Spleen (tissue), 11 donors: ENCODE results near the gene KLHL21. TPM values are rescaled to one million over a fixed set of nuclear protein-coding genes. Genes with fewer than 3 reads are reported as not detected.

Experiments
- DNase-seq: peaks from one replicate; pipeline ENCODE4 v3.0.0-alpha.2; 2020
- H3K27ac ChIP-seq, 8 donors: fragments of 200-600 bp; sonication (generic) in 7 of 8; 1 replicate in 4 of 8; 2 replicates in 4 of 8; pipeline versions ENCODE4 v1.5.0 to v1.8.0; 2016 to 2021; ENCODE audit warnings: inconsistent platforms in 4 of 8, mild to moderate bottlenecking in 4 of 8, moderate library complexity in 1 of 8
- H3K27me3 ChIP-seq, 7 donors: fragments of 200-600 bp; sonication (generic) in 6 of 7; replicated peaks in 1 of 7; 1 replicate in 4 of 7; 2 replicates in 3 of 7; pipeline versions ENCODE4 v1.5.0 to v1.8.0; 2016 to 2021; ENCODE audit warnings: inconsistent platforms in 3 of 7, mild to moderate bottlenecking in 1 of 7
- H3K36me3 ChIP-seq, 6 donors: fragments of 200-600 bp; sonication (generic) in 5 of 6; 1 replicate in 4 of 6; 2 replicates in 2 of 6; pipeline versions ENCODE4 v1.5.0 to v1.8.0; 2016 to 2021; ENCODE audit warnings: inconsistent platforms in 2 of 6
- H3K4me1 ChIP-seq, 6 donors: fragments of 200-600 bp; sonication (generic) in 5 of 6; 1 replicate in 3 of 6; 2 replicates in 3 of 6; pipeline versions ENCODE4 v1.5.0 to v1.8.0; 2016 to 2021; ENCODE audit warnings: inconsistent platforms in 3 of 6
- H3K4me3 ChIP-seq, 8 donors: fragments of 200-600 bp; sonication (generic) in 7 of 8; 1 replicate in 4 of 8; 2 replicates in 4 of 8; pipeline versions ENCODE4 v1.5.0 to v1.8.0; 2016 to 2021; ENCODE audit warnings: inconsistent platforms in 4 of 8, mild to moderate bottlenecking in 4 of 8, moderate library complexity in 2 of 8
- H3K9me3 ChIP-seq, 8 donors: fragments of 200-600 bp; sonication (generic) in 7 of 8; 1 replicate in 4 of 8; 2 replicates in 4 of 8; pipeline versions ENCODE4 v1.5.0 to v1.8.0; 2016 to 2021; ENCODE audit warnings: inconsistent platforms in 4 of 8
- POLR2A ChIP-seq, 3 donors: fragments of 450-650 bp; IDR thresholded peaks; one replicate each; pipeline ENCODE4 v1.5.1; 2017; ENCODE audit warnings: antibody characterized with exemption in 3 of 3, mild to moderate bottlenecking in 1 of 3
- POLR2AphosphoS5 ChIP-seq, 3 donors: sonication (generic); formaldehyde crosslinking; IDR thresholded peaks; one replicate each; pipeline ENCODE4 v1.5.1; 2017; ENCODE audit warnings: antibody characterized with exemption in 3 of 3
- WGBS, 5 donors: extraction: QIAGEN DNeasy Blood & Tissue Kit in 3 of 5; methylation state at CpG; one replicate each; pipeline versions ENCODE4 v1.1.5 to v1.1.7; 2013 to 2018; 5-methylcytosine and 5-hydroxymethylcytosine counted together
- intact Hi-C: fragments of 100-400 bp; cut with DNase I; formaldehyde crosslinking; loops from one replicate; pipeline ENCODE4 v1.15.0; 2023; ENCODE audit warnings: low total_unique reads
- polyA plus RNA-seq, 3 donors: library from polyadenylated mRNA; stranded (reverse); fragments of 200-250 nt; gene quantifications; one replicate each; pipeline ENCODE4 v1.2.1, GENCODE V29; 2013
- total RNA-seq, 7 donors: library from RNA; depleted of rRNA in 3 of 7; stranded (reverse); fragments of >200 nt in 3 of 7; fragmentation: NEBNext Ultra II Directional in 4 of 7; extraction: Animal tissue kit (Norgen Biotek cat#: 25700) in 4 of 7; gene quantifications; one replicate each; pipeline versions ENCODE4 v1.1.0 to v1.2.1, GENCODE V29; 2016 to 2021
- TF ChIP-seq, protein P1 (sequence below), 11 experiments: fragments of 200-600 bp in 7 of 11; fragments of 450-650 bp in 4 of 11; sonication (generic) in 4 of 11; IDR thresholded peaks in 8 of 11; conservative IDR thresholded peaks in 3 of 11; 1 replicate in 7 of 11; 2 replicates in 4 of 11; pipeline versions ENCODE4 v1.4.0 to v1.8.0; 2016 to 2021; ENCODE audit warnings: antibody characterized with exemption in 11 of 11, inconsistent platforms in 4 of 11, mild to moderate bottlenecking in 1 of 11
- donor health status: healthy with polysubstance abuse.
- donor health status: DM: no; HTN: no; CAD: no; lungs with moderate emphysema.
- donor health status: DM: no; HTN: no; CAD: no.
- donor health status: Bipolar disorder and iron deficiency.
- donor health status: healthy.
- donor health status: DM: no; HTN: no; CAD: no.
- donor health status: DM: yes; HTN: yes; CAD: no.

The KLHL21 gene
- total and polyA plus RNA-seq, 10 donors: 5.0 to 41.5 (median 22.4) TPM

DNA sequence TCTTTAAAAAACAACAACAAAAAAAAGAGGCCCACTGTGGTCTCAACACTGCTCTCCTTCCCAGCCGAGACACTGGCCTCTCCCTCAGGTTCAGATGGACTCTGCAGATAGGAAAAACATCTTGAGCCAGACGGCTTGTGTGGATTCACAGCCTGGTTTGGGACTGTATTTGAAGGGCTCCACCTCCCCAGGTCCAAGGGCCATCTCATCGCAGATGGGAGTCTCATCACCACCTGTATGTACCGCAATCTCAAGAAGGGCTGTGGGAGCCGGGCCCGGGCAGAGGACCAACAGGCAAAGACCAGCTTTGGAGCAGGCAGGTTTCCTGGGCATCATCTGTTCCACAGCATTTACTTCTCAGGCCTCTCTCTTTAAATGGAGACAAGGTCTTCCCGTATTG, 12.6 kb downstream of the KLHL21 start:
- Histone ChIP-seq H3K9me3 (no peaks in the 10 kb centered on the region), H3K27me3 (no peaks in the 10 kb centered on the region), H3K36me3 (peaks cover 0 to 99% (median 65%) of the 10 kb centered on the region in 6 donors), H3K4me1 (peaks cover 13 to 97% (median 62%) of the 10 kb centered on the region in 6 donors), H3K27ac (peak overlapping the region in 2 of 8 donors; percentile 66 to 79), H3K4me3 (no peak overlapping the region)
- 91 to 97% (median 95%) methylated on average over 7 of the region's 7 CpGs for WGBS, 5 donors
- DNase-seq: no peak
- TF ChIP-seq POLR2A (IDR thresholded peaks at IDR 0.05): no peak
- no peak for TF ChIP-seq POLR2AphosphoS5 (IDR thresholded peaks at IDR 0.05)
- TF ChIP-seq, protein P1, sequence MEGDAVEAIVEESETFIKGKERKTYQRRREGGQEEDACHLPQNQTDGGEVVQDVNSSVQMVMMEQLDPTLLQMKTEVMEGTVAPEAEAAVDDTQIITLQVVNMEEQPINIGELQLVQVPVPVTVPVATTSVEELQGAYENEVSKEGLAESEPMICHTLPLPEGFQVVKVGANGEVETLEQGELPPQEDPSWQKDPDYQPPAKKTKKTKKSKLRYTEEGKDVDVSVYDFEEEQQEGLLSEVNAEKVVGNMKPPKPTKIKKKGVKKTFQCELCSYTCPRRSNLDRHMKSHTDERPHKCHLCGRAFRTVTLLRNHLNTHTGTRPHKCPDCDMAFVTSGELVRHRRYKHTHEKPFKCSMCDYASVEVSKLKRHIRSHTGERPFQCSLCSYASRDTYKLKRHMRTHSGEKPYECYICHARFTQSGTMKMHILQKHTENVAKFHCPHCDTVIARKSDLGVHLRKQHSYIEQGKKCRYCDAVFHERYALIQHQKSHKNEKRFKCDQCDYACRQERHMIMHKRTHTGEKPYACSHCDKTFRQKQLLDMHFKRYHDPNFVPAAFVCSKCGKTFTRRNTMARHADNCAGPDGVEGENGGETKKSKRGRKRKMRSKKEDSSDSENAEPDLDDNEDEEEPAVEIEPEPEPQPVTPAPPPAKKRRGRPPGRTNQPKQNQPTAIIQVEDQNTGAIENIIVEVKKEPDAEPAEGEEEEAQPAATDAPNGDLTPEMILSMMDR (IDR thresholded peaks at IDR 0.05 in 8 of 11, conservative IDR thresholded peaks at IDR 0.05 in 3 of 11): no peak
- intact Hi-C loops: no loop called here

DNA sequence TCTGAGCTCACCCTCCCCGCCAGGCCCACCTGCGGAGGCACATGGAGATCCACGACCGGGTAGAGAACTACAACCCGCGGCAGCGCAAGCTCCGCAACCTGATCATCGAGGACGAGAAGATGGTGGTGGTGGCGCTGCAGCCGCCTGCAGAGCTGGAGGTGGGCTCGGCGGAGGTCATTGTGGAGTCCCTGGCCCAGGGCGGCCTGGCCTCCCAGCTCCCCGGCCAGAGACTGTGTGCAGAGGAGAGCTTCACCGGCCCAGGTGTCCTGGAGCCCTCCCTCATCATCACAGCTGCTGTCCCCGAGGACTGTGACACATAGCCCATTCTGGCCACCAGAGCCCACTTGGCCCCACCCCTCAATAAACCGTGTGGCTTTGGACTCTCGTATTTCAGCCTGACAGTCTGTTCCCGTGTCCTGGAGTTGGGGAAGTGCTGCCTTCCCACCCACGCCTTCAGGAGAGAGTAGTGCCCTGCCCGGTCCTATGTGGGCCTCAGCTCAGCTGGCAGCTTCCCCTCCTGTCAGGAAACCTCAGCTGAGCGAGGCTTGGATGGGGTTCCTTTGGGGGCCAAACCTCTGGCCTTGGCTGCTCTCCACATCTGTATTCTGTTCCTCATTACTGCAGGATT, 13.7 kb downstream of the KLHL21 start:
- Histone ChIP-seq H3K4me3 (no peak overlapping the region), H3K27ac (peak overlapping the region in 2 of 8 donors; percentile 13 to 22), H3K27me3 (no peaks in the 10 kb centered on the region), H3K9me3 (no peaks in the 10 kb centered on the region), H3K36me3 (peaks cover 0 to 89% (median 56%) of the 10 kb centered on the region in 6 donors), H3K4me1 (peaks cover 13 to 99% (median 67%) of the 10 kb centered on the region in 6 donors)
- DNase-seq: no peak
- WGBS, 5 donors: 40 to 80% (median 73%) methylated on average over 8 to 24 of the region's 24 CpGs
- TF ChIP-seq POLR2AphosphoS5 (IDR thresholded peaks at IDR 0.05) (peak in 2 of 3 donors; percentile 13 to 66), POLR2A (IDR thresholded peaks at IDR 0.05) (no peak)
- TF ChIP-seq, protein P1 (IDR thresholded peaks at IDR 0.05 in 8 of 11, conservative IDR thresholded peaks at IDR 0.05 in 3 of 11): no peak
- intact Hi-C loops: no loop called here

DNA sequence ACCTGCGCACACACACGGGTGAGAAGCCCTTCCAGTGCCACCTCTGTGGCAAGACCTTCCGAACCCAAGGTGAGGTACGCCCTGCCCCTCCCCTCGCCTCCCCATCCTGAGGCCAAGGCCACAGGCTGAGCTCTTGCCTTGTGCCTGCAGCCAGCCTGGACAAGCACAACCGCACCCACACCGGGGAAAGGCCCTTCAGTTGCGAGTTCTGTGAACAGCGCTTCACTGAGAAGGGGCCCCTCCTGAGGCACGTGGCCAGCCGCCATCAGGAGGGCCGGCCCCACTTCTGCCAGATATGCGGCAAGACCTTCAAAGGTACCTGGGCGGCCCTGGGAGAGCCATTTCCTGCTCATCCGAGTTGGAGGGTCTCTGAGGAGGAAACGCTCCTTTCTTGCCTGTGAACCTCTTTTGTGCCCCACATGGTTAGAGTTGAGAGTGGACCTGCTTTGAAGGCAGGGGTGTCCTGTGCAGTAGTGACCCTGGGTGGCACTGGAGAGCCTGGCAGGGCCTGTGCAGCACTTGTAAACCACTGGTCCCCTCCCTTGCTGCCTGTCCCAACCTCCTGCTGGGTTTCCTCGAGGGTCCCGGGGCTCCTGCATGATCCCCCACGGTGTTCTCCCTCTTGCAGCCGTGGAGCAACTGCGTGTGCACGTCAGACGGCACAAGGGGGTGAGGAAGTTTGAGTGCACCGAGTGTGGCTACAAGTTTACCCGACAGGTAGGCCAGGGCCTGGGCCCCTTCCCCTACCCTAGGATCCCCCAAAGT, 14.4 kb downstream of the KLHL21 start:
- H3K4me3 ChIP-seq: no peak overlapping the region
- H3K36me3 ChIP-seq: peaks cover 0 to 82% (median 49%) of the 10 kb centered on the region in 6 donors
- TF ChIP-seq, protein P1 (IDR thresholded peaks at IDR 0.05 in 8 of 11, conservative IDR thresholded peaks at IDR 0.05 in 3 of 11): no peak
- TF ChIP-seq POLR2AphosphoS5 (IDR thresholded peaks at IDR 0.05): peak; percentile 15 to 71 (median 51)
- 79 to 87% (median 80%) methylated on average over 16 to 25 of the region's 25 CpGs for WGBS, 5 donors
- H3K27ac ChIP-seq: peak overlapping the region in 2 of 8 donors; percentile 7 to 13
- no peaks in the 10 kb centered on the region for H3K27me3 ChIP-seq
- H3K4me1 ChIP-seq: peaks cover 13 to 99% (median 67%) of the 10 kb centered on the region in 6 donors
- no peak for DNase-seq
- no peaks in the 10 kb centered on the region for H3K9me3 ChIP-seq
- intact Hi-C loops: no loop called here
